ENCODE results near the gene SLC6A17.

DNA sequence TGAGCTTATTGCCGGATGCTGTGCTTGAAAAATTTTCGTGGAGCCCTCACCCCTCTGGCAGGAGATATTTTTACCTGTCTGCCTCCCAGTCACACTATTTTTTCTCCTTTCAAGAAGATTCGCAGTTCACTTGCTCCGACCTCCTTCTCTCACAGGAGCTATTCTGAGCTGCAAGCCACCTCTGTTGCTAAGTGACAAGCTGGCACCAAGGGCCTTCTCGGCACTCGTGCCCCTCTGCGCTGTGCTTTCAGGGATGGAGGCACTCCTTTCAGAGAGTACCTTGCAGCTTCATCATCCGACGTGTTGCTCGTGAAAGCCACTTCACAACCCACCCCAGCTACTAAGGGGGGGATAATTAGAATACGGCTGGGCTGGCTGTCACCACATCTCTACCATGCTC is 11.6 kb downstream of the SLC6A17 start:
- TF ChIP-seq, protein P1, sequence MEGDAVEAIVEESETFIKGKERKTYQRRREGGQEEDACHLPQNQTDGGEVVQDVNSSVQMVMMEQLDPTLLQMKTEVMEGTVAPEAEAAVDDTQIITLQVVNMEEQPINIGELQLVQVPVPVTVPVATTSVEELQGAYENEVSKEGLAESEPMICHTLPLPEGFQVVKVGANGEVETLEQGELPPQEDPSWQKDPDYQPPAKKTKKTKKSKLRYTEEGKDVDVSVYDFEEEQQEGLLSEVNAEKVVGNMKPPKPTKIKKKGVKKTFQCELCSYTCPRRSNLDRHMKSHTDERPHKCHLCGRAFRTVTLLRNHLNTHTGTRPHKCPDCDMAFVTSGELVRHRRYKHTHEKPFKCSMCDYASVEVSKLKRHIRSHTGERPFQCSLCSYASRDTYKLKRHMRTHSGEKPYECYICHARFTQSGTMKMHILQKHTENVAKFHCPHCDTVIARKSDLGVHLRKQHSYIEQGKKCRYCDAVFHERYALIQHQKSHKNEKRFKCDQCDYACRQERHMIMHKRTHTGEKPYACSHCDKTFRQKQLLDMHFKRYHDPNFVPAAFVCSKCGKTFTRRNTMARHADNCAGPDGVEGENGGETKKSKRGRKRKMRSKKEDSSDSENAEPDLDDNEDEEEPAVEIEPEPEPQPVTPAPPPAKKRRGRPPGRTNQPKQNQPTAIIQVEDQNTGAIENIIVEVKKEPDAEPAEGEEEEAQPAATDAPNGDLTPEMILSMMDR (IDR thresholded peaks at IDR 0.05): no peak
- no peak for TF ChIP-seq POLR2A (IDR thresholded peaks at IDR 0.05)

All from right lobe of liver (tissue), 4 donors.